TTC549 (cell line): ENCODE data around the gene PELI2.
"Not testable (repeated sequence)": the region's sequence is repeated elsewhere in the genome, so short reads cannot be mapped to it uniquely, and the experiment has no call there.

ENCODE experiments used
- FAIRE-seq: peaks from 2 replicates; lab custom pipeline; 2012; peaks lifted over from hg19 to GRCh38; lab: Jason Lieb, UNC

Gene PELI2

GRCh38 chr14:56144176-56144575 lies 26.0 kb downstream of the PELI2 start:
- FAIRE-seq, result no peak

- FAIRE-seq, result no peak
Measured at GRCh38 chr14:56145181-56145769, 27.1 kb downstream of the PELI2 start.

- no peak for FAIRE-seq
Measured at GRCh38 chr14:56145965-56146364, 27.8 kb downstream of the PELI2 start.

- FAIRE-seq, result no peak
Measured at GRCh38 chr14:56147449-56147848, 29.2 kb downstream of the PELI2 start.

GRCh38 chr14:56147986-56148901 lies 30.0 kb downstream of the PELI2 start:
- FAIRE-seq, result no peak

- FAIRE-seq, result no peak
Measured at GRCh38 chr14:56149151-56149550, 30.9 kb downstream of the PELI2 start.

- no peak for FAIRE-seq
Measured at GRCh38 chr14:56149995-56150394, 31.8 kb downstream of the PELI2 start.

- FAIRE-seq, result no peak
Measured at GRCh38 chr14:56150645-56151345, 32.6 kb downstream of the PELI2 start.

- FAIRE-seq, result no peak
Measured at GRCh38 chr14:56152221-56152620, 34.0 kb downstream of the PELI2 start.

GRCh38 chr14:56153267-56153666 lies 35.1 kb downstream of the PELI2 start:
- FAIRE-seq, result no peak

GRCh38 chr14:56154321-56154720 lies 36.1 kb downstream of the PELI2 start:
- FAIRE-seq, result no peak

- no peak for FAIRE-seq
Measured at GRCh38 chr14:56156096-56156495, 37.9 kb downstream of the PELI2 start.

- FAIRE-seq, result no peak
Measured at GRCh38 chr14:56159066-56159465, 40.9 kb downstream of the PELI2 start.

- FAIRE-seq, result no peak
Measured at GRCh38 chr14:56160088-56160487, 41.9 kb downstream of the PELI2 start.

- FAIRE-seq, result no peak
Measured at GRCh38 chr14:56161658-56162057, 43.4 kb downstream of the PELI2 start.

GRCh38 chr14:56162476-56162875 lies 44.3 kb downstream of the PELI2 start:
- FAIRE-seq, result no peak

- not testable (repeated sequence) for FAIRE-seq
Measured at GRCh38 chr14:56166579-56166978, 48.4 kb downstream of the PELI2 start.

GRCh38 chr14:56168007-56168616 lies 49.9 kb downstream of the PELI2 start:
- no peak for FAIRE-seq

GRCh38 chr14:56170028-56170427 lies 51.8 kb downstream of the PELI2 start:
- no peak for FAIRE-seq

GRCh38 chr14:56170877-56171422 lies 52.7 kb downstream of the PELI2 start:
- FAIRE-seq, result no peak

GRCh38 chr14:56172074-56172473 lies 53.9 kb downstream of the PELI2 start:
- FAIRE-seq, result no peak

- FAIRE-seq, result no peak
Measured at GRCh38 chr14:56172571-56172971, 54.4 kb downstream of the PELI2 start.
